GM12872 (cell line): ENCODE measurements around the gene OR52W1.

Source experiments
- TF ChIP-seq, protein P1 (sequence below): IDR thresholded peaks from 3 replicates; pipeline ENCODE4 v1.5.1; 2011; ENCODE audit warnings: low read depth, mild to moderate bottlenecking, low read length, moderate library complexity; ENCODE audit not compliant: insufficient read depth

The OR52W1 gene

DNA sequence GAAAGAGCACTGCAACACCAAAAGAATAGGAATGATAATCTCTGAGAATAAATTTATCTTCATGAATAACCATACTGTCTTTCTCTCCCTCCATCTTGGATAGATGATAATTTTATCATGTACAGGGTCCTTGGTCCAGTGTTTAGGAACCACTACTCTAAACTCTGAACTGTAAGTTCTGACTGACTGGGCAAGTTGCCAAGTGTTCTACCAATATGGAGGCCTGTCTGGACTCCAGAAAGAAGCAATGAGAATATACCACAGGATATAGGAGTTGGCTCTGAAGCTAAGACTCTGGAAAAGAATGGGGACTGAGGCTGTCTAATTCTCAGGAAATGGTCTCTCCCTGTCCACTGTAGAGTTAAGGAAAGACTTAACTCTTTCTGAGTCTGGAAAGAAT, 33.9 kb downstream of the OR52W1 start:
- TF ChIP-seq, protein P1, sequence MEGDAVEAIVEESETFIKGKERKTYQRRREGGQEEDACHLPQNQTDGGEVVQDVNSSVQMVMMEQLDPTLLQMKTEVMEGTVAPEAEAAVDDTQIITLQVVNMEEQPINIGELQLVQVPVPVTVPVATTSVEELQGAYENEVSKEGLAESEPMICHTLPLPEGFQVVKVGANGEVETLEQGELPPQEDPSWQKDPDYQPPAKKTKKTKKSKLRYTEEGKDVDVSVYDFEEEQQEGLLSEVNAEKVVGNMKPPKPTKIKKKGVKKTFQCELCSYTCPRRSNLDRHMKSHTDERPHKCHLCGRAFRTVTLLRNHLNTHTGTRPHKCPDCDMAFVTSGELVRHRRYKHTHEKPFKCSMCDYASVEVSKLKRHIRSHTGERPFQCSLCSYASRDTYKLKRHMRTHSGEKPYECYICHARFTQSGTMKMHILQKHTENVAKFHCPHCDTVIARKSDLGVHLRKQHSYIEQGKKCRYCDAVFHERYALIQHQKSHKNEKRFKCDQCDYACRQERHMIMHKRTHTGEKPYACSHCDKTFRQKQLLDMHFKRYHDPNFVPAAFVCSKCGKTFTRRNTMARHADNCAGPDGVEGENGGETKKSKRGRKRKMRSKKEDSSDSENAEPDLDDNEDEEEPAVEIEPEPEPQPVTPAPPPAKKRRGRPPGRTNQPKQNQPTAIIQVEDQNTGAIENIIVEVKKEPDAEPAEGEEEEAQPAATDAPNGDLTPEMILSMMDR = no peak

DNA sequence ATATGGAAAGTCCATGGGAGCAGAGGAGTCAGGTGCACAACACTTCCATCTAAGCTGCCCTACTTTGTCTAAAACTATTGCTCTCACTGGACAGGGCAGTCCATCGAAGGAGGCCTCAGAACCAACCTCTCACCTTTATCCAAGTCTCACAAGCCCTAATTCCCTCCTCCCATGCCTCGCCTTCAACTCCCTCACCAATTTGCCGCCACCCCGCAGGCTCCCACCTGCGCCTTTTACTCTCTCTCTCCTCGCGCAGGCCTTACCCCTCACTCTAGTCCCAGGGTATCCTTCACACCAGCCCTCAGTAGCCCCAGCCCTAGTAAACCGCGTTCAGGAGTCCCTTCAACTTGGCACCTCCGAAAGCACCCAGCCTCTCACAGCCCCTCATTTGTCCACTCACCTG, 35.0 kb downstream of the OR52W1 start:
- TF ChIP-seq, protein P1 = no peak

DNA sequence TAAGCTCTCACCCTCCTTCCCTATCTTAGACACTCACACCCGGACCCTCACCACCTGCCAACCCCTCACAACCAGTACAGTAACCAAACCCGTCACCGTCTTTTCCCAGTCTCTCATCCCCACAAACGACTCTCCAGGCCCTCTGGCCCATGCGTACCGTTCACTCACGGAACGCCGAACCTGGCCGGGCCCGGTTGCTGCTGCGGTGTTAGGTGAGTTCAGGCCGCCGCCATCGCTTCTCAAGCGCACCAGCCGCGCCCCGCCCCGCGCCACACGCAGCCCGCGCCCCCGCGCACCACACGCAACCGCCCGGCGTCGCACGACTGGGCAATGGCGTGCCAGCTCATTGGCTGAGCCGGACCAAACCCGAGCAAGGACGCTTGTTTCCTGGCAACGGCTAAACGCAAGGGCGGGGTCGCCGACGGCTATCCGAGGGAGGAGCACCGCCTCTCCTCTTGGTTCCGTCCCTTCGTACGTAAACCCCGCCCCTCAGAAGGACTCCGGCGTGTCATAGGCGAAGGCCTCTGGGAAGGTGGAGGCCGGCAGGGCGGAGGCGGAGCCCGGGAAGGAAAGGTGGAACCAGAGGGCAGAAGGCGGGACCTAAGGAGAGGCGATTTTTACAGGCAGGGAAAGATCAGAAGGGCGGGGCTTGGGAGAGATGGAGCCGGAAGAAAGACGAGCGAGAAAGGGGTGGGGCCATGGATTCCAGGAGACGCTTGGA, 35.5 kb downstream of the OR52W1 start, which contains the start of gene FHIP1B:
FHIP1B (minus strand) TSS at position 250 of the 721 bp plus-strand sequence. CDS start 10,120 bp downstream, outside the sequence.
- TF ChIP-seq, protein P1 = no peak

DNA sequence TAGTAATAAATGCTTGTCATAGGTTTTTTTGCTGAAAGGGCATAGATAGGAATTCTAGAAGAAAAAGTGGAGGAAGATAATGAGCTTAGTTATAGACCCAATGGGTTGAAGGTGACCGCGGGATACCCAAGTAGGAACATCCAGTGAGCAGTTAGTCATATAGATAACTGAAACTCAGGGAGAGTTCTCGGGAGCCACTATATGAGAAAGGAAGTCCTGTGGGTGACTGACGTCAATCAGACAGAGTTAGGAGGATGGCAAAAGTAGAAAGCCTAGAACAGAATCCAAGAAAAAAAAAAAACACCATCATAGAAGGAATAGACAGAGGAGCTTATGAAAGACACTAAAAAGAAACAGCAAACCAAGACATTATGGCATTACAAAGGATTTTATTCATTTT, 38.2 kb downstream of the OR52W1 start:
- TF ChIP-seq, protein P1 = no peak

DNA sequence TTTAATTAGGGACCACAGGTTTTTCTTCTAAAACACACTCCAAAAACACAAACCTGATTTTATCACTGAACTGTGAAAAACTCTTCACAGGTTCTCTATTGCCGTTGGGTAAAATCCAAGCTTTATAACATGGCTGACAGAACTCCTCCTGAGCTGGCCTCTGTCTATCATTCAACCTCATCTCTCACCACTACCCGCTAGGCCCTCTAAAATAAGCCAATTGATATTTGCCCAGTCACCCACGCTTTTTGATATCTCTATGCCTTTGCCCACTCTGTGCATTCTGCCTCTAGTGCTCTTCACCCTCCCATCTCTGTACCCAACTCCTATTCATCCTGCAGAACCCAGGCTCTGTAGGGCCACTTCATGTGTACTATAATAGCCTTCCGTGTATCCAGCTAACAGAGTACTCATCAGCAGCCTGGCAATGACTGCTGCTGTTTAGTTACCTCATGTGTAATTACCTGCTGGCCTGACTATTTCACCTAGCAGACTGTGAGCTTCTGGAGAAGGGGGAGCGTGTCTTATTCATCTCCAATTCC, 38.8 kb downstream of the OR52W1 start:
- TF ChIP-seq, protein P1 = no peak

DNA sequence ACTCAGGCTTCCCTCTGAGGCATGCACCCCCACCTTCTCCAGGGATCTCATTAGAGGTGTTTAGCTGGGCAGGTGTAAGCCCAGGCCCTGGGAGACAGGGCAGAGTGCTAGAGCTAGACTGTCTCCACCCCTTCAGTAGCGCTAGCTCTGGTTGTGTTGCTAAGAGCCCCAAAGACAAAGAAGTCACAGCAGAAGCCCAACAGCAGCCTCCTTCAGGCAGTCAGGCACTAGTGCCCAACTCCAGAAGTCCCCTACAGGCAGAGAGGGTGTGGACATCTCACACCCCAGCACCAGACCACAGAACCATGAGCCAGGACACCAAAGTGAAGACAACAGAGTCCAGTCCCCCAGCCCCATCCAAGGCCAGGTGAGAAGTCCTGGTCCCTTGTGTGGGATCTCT, 39.9 kb downstream of the OR52W1 start, which contains the start of gene CNGA4:
CNGA4 (plus strand) TSS at position 188 of the 400 bp plus-strand sequence; CDS start at position 306, 118 bp downstream.
- TF ChIP-seq, protein P1 = no peak

DNA sequence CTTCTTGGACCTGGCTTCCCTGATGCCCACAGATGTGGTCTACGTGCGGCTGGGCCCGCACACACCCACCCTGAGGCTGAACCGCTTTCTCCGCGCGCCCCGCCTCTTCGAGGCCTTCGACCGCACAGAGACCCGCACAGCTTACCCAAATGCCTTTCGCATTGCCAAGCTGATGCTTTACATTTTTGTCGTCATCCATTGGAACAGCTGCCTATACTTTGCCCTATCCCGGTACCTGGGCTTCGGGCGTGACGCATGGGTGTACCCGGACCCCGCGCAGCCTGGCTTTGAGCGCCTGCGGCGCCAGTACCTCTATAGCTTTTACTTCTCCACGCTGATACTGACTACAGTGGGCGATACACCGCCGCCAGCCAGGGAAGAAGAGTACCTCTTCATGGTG, 41.1 kb downstream of the OR52W1 start:
- TF ChIP-seq, protein P1 = no peak
